Uterus (tissue), 4 donors: Measurements from ENCODE around the gene CCDC102B. TPM values are rescaled to one million over a fixed set of nuclear protein-coding genes. Genes with fewer than 3 reads are reported as not detected.
"Not testable (repeated sequence)": the region's sequence is repeated elsewhere in the genome, so short reads cannot be mapped to it uniquely, and the experiment has no call there.

Experiments
- DNase-seq, 2 donors: peaks; one replicate each; pipeline ENCODE4 v3.0.0-alpha.2; 2019 to 2020
- H3K27ac ChIP-seq, 2 donors: fragments of 200-600 bp; sonication (generic); 1 replicate in 1 of 2; 2 replicates in 1 of 2; pipeline ENCODE4 v1.5.1; 2016 to 2018
- H3K27me3 ChIP-seq, 2 donors: fragments of 200-600 bp; sonication (generic); one replicate each; pipeline ENCODE4 v1.5.1; 2018 to 2019; ENCODE audit warnings: control low read depth in 1 of 2
- H3K36me3 ChIP-seq, 2 donors: fragments of 200-600 bp; sonication (generic); one replicate each; pipeline ENCODE4 v1.5.1; 2019; ENCODE audit warnings: control low read depth in 1 of 2
- H3K4me1 ChIP-seq, 2 donors: fragments of 200-600 bp; sonication (generic); one replicate each; pipeline ENCODE4 v1.5.1; 2018 to 2019; ENCODE audit warnings: control low read depth in 1 of 2
- H3K4me3 ChIP-seq, 2 donors: fragments of 200-600 bp; sonication (generic); 1 replicate in 1 of 2; 2 replicates in 1 of 2; pipeline ENCODE4 v1.5.1; 2018 to 2019; ENCODE audit warnings: mild to moderate bottlenecking in 1 of 2
- H3K9me3 ChIP-seq, 2 donors: fragments of 200-600 bp; sonication (generic); one replicate each; pipeline ENCODE4 v1.5.1; 2019; ENCODE audit warnings: control low read depth in 1 of 2
- CTCF ChIP-seq, 4 experiments: fragments of 200-600 bp in 2 of 4; fragments of 450-650 bp in 2 of 4; sonication (generic) in 2 of 4; IDR thresholded peaks; one replicate each; pipeline ENCODE4 v1.5.1; 2016 to 2019; ENCODE audit warnings: antibody characterized with exemption in 4 of 4, mild to moderate bottlenecking in 2 of 4, moderate library complexity in 1 of 4
- POLR2A ChIP-seq, 2 donors: fragments of 450-650 bp; IDR thresholded peaks; one replicate each; pipeline ENCODE4 v1.6.1; 2016; ENCODE audit warnings: antibody characterized with exemption in 2 of 2, mild to moderate bottlenecking in 1 of 2, moderate library complexity in 1 of 2
- intact Hi-C: fragments of 100-400 bp; cut with DNase I; formaldehyde crosslinking; loops from one replicate; pipeline ENCODE4 v1.15.1; 2023; ENCODE audit warnings: low total_unique reads
- total RNA-seq, 4 donors: library from RNA; depleted of rRNA in 3 of 4; stranded (reverse); fragments of >200 nt in 3 of 4; gene quantifications; one replicate each; pipeline versions ENCODE4 v1.1.0 to v1.2.4, GENCODE V29; 2014 to 2023
- donor health status: DM: yes; HTN: yes; CAD: no.

Gene CCDC102B
- total RNA-seq, 4 donors from 2014 or later = 0.77 to 39.7 (median 3.2) TPM; not detected in 1

GRCh38 chr18:68942230-68942629, 144.3 kb downstream of the CCDC102B start:
- Histone ChIP-seq H3K27ac (no peak overlapping the region), H3K27me3 (no peaks in the 10 kb centered on the region), H3K4me3 (no peak overlapping the region), H3K9me3 (no peaks in the 10 kb centered on the region), H3K36me3 (no peaks in the 10 kb centered on the region), H3K4me1 (no peaks in the 10 kb centered on the region)
- no peak for DNase-seq
- TF ChIP-seq CTCF (IDR thresholded peaks at IDR 0.05) (no peak), POLR2A (IDR thresholded peaks at IDR 0.05) (no peak)
- intact Hi-C loops = no loop called here

GRCh38 chr18:68943861-68944260, 146.0 kb downstream of the CCDC102B start:
- H3K27ac ChIP-seq, DNase-seq, H3K9me3 ChIP-seq, H3K27me3 ChIP-seq, intact Hi-C loops, H3K4me3 ChIP-seq, H3K36me3 ChIP-seq, H3K4me1 ChIP-seq: not testable (repeated sequence)

- no peaks in the 10 kb centered on the region for H3K4me1 ChIP-seq
- TF ChIP-seq CTCF (IDR thresholded peaks at IDR 0.05) (no peak), POLR2A (IDR thresholded peaks at IDR 0.05) (no peak)
- H3K4me3 ChIP-seq = no peak overlapping the region
- DNase-seq = no peak
- no peaks in the 10 kb centered on the region for H3K36me3 ChIP-seq
- no peaks in the 10 kb centered on the region for H3K27me3 ChIP-seq
- no peak overlapping the region for H3K27ac ChIP-seq
- intact Hi-C loops = no loop called here
- no peaks in the 10 kb centered on the region for H3K9me3 ChIP-seq
Measured at GRCh38 chr18:68944330-68944729, 146.4 kb downstream of the CCDC102B start.

GRCh38 chr18:68944826-68945225, 146.9 kb downstream of the CCDC102B start:
- Histone ChIP-seq H3K9me3 (no peaks in the 10 kb centered on the region), H3K27ac (no peak overlapping the region)
- intact Hi-C loops = no loop called here

GRCh38 chr18:68948622-68949021, 150.7 kb downstream of the CCDC102B start:
- no peak for TF ChIP-seq CTCF (IDR thresholded peaks at IDR 0.05)
- no peak for TF ChIP-seq POLR2A (IDR thresholded peaks at IDR 0.05)
- intact Hi-C loops = no loop called here

More at GRCh38 chr18:68944826-68945225, 146.9 kb downstream of the CCDC102B start:
- no peak for TF ChIP-seq CTCF (IDR thresholded peaks at IDR 0.05)
- TF ChIP-seq POLR2A (IDR thresholded peaks at IDR 0.05) = no peak
- Histone ChIP-seq H3K36me3 (no peaks in the 10 kb centered on the region), H3K4me1 (no peaks in the 10 kb centered on the region), H3K4me3 (no peak overlapping the region), H3K27me3 (no peaks in the 10 kb centered on the region)
- DNase-seq = no peak

GRCh38 chr18:68954738-68955137, 156.9 kb downstream of the CCDC102B start:
- no peak overlapping the region for H3K27ac ChIP-seq
- intact Hi-C loops = no loop called here
- no peaks in the 10 kb centered on the region for H3K36me3 ChIP-seq
- no peaks in the 10 kb centered on the region for H3K4me1 ChIP-seq
- no peak for DNase-seq
- H3K27me3 ChIP-seq = no peaks in the 10 kb centered on the region
- TF ChIP-seq CTCF (IDR thresholded peaks at IDR 0.05) (no peak), POLR2A (IDR thresholded peaks at IDR 0.05) (no peak)
- no peaks in the 10 kb centered on the region for H3K9me3 ChIP-seq
- H3K4me3 ChIP-seq = no peak overlapping the region

More at GRCh38 chr18:68948622-68949021, 150.7 kb downstream of the CCDC102B start:
- H3K27ac ChIP-seq = no peak overlapping the region
- no peaks in the 10 kb centered on the region for H3K4me1 ChIP-seq
- DNase-seq = no peak
- H3K9me3 ChIP-seq = no peaks in the 10 kb centered on the region
- no peaks in the 10 kb centered on the region for H3K27me3 ChIP-seq
- H3K4me3 ChIP-seq = no peak overlapping the region
- no peaks in the 10 kb centered on the region for H3K36me3 ChIP-seq
